Measurements from ENCODE around the gene ARL15. TPM values are rescaled to one million over a fixed set of nuclear protein-coding genes. Genes with fewer than 3 reads are reported as not detected.

ARL15 gene
- polyA plus RNA-seq, 1 of the 3 experiments (the other 2 are of a cell fraction), result 6.4 TPM

DNA sequence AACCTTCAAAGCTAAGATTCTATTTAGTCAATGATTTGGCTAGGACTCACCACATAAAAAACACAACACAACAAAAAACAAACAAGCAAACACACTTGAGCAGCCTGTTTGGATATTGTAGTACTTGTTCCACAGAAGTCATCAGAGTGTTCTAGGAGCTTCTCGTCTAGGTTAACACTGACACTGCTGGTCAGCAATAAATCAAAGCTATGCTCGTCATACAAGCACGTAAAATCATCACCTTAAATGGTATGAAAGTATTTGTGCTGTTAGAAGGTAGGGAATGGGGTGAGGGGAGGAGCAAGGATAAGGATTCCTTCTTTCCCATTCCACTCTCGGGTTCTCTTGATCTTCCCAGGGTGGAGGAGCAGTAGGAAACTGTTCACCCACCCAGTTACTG, 88.0 kb downstream of the ARL15 start:
- DNase-seq, result no peak
- Histone ChIP-seq H3K4me1 (ENCODE audit: control insufficient read depth in 1 of 2, insufficient read depth in 2 of 2, low read depth in 1 of 2, low read length in 1 of 2) (peaks cover 0 to 2% of the 10 kb centered on the region in 2 experiments; a peak in 2 of 4 replicates), H3K9me3 (no peaks in the 10 kb centered on the region), H3K4me2 (no peak overlapping the region), H3K79me2 (ENCODE audit: insufficient read depth) (no peaks in the 10 kb centered on the region; the same call in 1 of the 2 replicates), H3K4me3 (ENCODE audit: low read depth in 2 of 2, low read length in 1 of 2) (no peak overlapping the region), H3K27ac (ENCODE audit: low read depth in 2 of 2, low read length in 1 of 2) (no peak overlapping the region), H2AFZ (ENCODE audit: low read depth) (no peak overlapping the region), H3K27me3 (ENCODE audit: insufficient read depth) (no peaks in the 10 kb centered on the region), H3K9me2 (no peaks in the 10 kb centered on the region), H3F3A (replicated peaks; ENCODE audit: insufficient read depth) (no peaks in the 10 kb centered on the region), H3K9ac (no peak overlapping the region), H3K36me3 (replicated peaks in 1 of 2; ENCODE audit: control insufficient read depth in 1 of 2, insufficient read depth in 2 of 2, low read length in 1 of 2) (peaks cover 0 to 5% of the 10 kb centered on the region in 2 experiments), H4K20me1 (ENCODE audit: insufficient read depth) (no peaks in the 10 kb centered on the region)
- POLR2A ChIA-PET, result no interaction called here
- WGBS (ENCODE audit: low lambda C conversion rate), result 94% methylated on average over 4 of the region's 4 CpGs
- CTCF ChIA-PET, result interaction anchor here (2.2 to 2.8 kb wide), 2 partner anchors 13 to 744 kb away, joined by 7 to 11 read pairs; no protein-coding TSS in a partner anchor
- TF ChIP-seq SMC3 (IDR thresholded peaks at IDR 0.05; ENCODE audit: low read depth, low read length) (no peak), MXI1 (IDR thresholded peaks at IDR 0.05; ENCODE audit: low read depth, low read length) (no peak), JUND (IDR thresholded peaks at IDR 0.05) (no peak), TAF1 (IDR thresholded peaks at IDR 0.05; ENCODE audit: borderline replicate concordance, low read depth, low read length) (no peak), FOSL2 (IDR thresholded peaks at IDR 0.05; ENCODE audit: borderline replicate concordance, low read depth) (no peak), POLR2AphosphoS5 (IDR thresholded peaks at IDR 0.05; ENCODE audit: low read depth, low read length) (no peak), RFX5 (IDR thresholded peaks at IDR 0.05; ENCODE audit: low read length) (no peak), ELF1 (IDR thresholded peaks at IDR 0.05) (no peak), SIN3A (IDR thresholded peaks at IDR 0.05; ENCODE audit: borderline replicate concordance, low read depth, low read length) (no peak), RAD21 (IDR thresholded peaks at IDR 0.05; ENCODE audit: low read length) (no peak), FOXM1 (IDR thresholded peaks at IDR 0.05; ENCODE audit: low read depth) (no peak)
- TF ChIP-seq, protein P1, sequence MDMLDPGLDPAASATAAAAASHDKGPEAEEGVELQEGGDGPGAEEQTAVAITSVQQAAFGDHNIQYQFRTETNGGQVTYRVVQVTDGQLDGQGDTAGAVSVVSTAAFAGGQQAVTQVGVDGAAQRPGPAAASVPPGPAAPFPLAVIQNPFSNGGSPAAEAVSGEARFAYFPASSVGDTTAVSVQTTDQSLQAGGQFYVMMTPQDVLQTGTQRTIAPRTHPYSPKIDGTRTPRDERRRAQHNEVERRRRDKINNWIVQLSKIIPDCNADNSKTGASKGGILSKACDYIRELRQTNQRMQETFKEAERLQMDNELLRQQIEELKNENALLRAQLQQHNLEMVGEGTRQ (IDR thresholded peaks at IDR 0.05; ENCODE audit: borderline replicate concordance, low read depth, low read length), result no peak
- TF ChIP-seq, protein P2, sequence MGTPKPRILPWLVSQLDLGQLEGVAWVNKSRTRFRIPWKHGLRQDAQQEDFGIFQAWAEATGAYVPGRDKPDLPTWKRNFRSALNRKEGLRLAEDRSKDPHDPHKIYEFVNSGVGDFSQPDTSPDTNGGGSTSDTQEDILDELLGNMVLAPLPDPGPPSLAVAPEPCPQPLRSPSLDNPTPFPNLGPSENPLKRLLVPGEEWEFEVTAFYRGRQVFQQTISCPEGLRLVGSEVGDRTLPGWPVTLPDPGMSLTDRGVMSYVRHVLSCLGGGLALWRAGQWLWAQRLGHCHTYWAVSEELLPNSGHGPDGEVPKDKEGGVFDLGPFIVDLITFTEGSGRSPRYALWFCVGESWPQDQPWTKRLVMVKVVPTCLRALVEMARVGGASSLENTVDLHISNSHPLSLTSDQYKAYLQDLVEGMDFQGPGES (IDR thresholded peaks at IDR 0.05; ENCODE audit: low read depth, low read length), result no peak
- TF ChIP-seq, protein P3, sequence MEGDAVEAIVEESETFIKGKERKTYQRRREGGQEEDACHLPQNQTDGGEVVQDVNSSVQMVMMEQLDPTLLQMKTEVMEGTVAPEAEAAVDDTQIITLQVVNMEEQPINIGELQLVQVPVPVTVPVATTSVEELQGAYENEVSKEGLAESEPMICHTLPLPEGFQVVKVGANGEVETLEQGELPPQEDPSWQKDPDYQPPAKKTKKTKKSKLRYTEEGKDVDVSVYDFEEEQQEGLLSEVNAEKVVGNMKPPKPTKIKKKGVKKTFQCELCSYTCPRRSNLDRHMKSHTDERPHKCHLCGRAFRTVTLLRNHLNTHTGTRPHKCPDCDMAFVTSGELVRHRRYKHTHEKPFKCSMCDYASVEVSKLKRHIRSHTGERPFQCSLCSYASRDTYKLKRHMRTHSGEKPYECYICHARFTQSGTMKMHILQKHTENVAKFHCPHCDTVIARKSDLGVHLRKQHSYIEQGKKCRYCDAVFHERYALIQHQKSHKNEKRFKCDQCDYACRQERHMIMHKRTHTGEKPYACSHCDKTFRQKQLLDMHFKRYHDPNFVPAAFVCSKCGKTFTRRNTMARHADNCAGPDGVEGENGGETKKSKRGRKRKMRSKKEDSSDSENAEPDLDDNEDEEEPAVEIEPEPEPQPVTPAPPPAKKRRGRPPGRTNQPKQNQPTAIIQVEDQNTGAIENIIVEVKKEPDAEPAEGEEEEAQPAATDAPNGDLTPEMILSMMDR (IDR thresholded peaks at IDR 0.05), result no peak

DNA sequence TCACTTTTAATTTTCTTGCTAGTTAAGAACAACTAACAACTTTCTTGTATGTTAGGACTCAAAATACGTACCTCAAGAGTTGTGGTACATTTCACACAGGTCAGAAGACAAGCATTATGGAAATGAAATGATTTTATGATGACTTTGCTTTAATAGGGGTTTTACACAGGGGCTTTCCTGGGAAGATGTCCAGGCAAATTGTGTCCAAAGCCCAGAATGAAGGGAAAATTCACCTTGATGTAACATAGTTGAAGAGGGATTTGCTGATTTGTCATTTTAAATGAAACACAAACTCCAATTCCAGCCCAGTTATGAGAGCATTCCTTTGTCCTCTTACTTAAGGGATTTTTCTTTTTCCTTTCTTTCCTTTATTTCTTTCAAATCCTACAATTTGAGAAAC, 89.2 kb downstream of the ARL15 start:
- H3K9ac ChIP-seq, result no peak overlapping the region
- H3K4me1 ChIP-seq (ENCODE audit: control insufficient read depth in 1 of 2, insufficient read depth in 2 of 2, low read depth in 1 of 2, low read length in 1 of 2), result peaks cover 0 to 2% of the 10 kb centered on the region in 2 experiments; a peak in 2 of 4 replicates
- H3K9me2 ChIP-seq, result no peaks in the 10 kb centered on the region
- CTCF ChIA-PET, result no interaction called here
- no peak for DNase-seq
- no peaks in the 10 kb centered on the region; the same call in 1 of the 2 replicates for H3K79me2 ChIP-seq (ENCODE audit: insufficient read depth)
- no peak overlapping the region for H3K4me2 ChIP-seq
- 100% methylated on average over 1 of the region's 1 CpG for WGBS (ENCODE audit: low lambda C conversion rate)
- no peak overlapping the region for H3K27ac ChIP-seq (ENCODE audit: low read depth in 2 of 2, low read length in 1 of 2)
- no peaks in the 10 kb centered on the region for H3K27me3 ChIP-seq (ENCODE audit: insufficient read depth)
- H3F3A ChIP-seq (replicated peaks; ENCODE audit: insufficient read depth), result peaks cover 3% of the 10 kb centered on the region
- H4K20me1 ChIP-seq (ENCODE audit: insufficient read depth), result no peaks in the 10 kb centered on the region
- H2AFZ ChIP-seq (ENCODE audit: low read depth), result no peak overlapping the region
- POLR2A ChIA-PET, result no interaction called here
- H3K36me3 ChIP-seq (replicated peaks in 1 of 2; ENCODE audit: control insufficient read depth in 1 of 2, insufficient read depth in 2 of 2, low read length in 1 of 2), result peaks cover 0 to 5% of the 10 kb centered on the region in 2 experiments
- H3K9me3 ChIP-seq, result no peaks in the 10 kb centered on the region
- H3K4me3 ChIP-seq (ENCODE audit: low read depth in 2 of 2, low read length in 1 of 2), result no peak overlapping the region
- TF ChIP-seq, protein P4, sequence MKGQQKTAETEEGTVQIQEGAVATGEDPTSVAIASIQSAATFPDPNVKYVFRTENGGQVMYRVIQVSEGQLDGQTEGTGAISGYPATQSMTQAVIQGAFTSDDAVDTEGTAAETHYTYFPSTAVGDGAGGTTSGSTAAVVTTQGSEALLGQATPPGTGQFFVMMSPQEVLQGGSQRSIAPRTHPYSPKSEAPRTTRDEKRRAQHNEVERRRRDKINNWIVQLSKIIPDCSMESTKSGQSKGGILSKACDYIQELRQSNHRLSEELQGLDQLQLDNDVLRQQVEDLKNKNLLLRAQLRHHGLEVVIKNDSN (IDR thresholded peaks at IDR 0.05; ENCODE audit: borderline replicate concordance, low read depth), result no peak
- TF ChIP-seq YY1 (IDR thresholded peaks at IDR 0.05; ENCODE audit: low read depth) (no peak), RXRA (IDR thresholded peaks at IDR 0.05; ENCODE audit: borderline replicate concordance, low read depth) (no peak), JUND (IDR thresholded peaks at IDR 0.05) (no peak), NFIC (IDR thresholded peaks at IDR 0.05; ENCODE audit: borderline replicate concordance) (no peak), NRF1 (IDR thresholded peaks at IDR 0.05; ENCODE audit: low read depth, low read length) (no peak)
- TF ChIP-seq, protein P5, sequence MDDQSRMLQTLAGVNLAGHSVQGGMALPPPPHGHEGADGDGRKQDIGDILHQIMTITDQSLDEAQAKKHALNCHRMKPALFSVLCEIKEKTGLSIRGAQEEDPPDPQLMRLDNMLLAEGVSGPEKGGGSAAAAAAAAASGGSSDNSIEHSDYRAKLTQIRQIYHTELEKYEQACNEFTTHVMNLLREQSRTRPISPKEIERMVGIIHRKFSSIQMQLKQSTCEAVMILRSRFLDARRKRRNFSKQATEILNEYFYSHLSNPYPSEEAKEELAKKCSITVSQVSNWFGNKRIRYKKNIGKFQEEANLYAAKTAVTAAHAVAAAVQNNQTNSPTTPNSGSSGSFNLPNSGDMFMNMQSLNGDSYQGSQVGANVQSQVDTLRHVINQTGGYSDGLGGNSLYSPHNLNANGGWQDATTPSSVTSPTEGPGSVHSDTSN (IDR thresholded peaks at IDR 0.05), result no peak
- TF ChIP-seq, protein P6, sequence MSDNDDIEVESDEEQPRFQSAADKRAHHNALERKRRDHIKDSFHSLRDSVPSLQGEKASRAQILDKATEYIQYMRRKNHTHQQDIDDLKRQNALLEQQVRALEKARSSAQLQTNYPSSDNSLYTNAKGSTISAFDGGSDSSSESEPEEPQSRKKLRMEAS (IDR thresholded peaks at IDR 0.05; ENCODE audit: low read depth), result no peak

Data from SK-N-SH (cell line).